IMR-90 (cell line): ENCODE measurements around the gene HIVEP3. TPM values are rescaled to one million over a fixed set of nuclear protein-coding genes. Genes with fewer than 3 reads are reported as not detected.

Experiments
- ATAC-seq: fragments of 200-7000 bp; cut with Tn5 transposase; 2 replicates; pipeline ENCODE4 v1.9.1; 2020; ENCODE audit warnings: low read depth, mild to moderate bottlenecking, moderate library complexity
- BruUV-seq: library from RNA; stranded (reverse); fragments of 400-500 nt; replicated peaks from 2 replicates; lab custom pipeline; 2021; lab: Mats Ljungman, UMichigan
- CTCF ChIA-PET: fragments of 300-600 bp; formaldehyde crosslinking; extraction: SDS; loops from one replicate; lab custom pipeline; 2021; ENCODE audit warnings: antibody characterized with exemption; lab: Yijun Ruan, JAX
- POLR2A ChIA-PET: fragments of 300-600 bp; sonication (Branson Sonifier 250); formaldehyde crosslinking; loops from one replicate; lab custom pipeline; 2022; ENCODE audit warnings: antibody characterized with exemption; ENCODE audit not compliant: unreplicated experiment; lab: Charles Lee
- DNase-seq: peaks from one replicate; pipeline ENCODE4 v3.0.0; 2013
- H2AFZ ChIP-seq: replicated peaks from 2 replicates; pipeline ENCODE3; 2013; ENCODE audit warnings: low read length, mild to moderate bottlenecking; ENCODE audit not compliant: poor library complexity
- H2AK5ac ChIP-seq: 2 replicates; pipeline ENCODE4 v1.6.1; 2013; ENCODE audit warnings: low read depth, low read length, inconsistent platforms
- H2AK9ac ChIP-seq: replicated peaks from 2 replicates; pipeline ENCODE3; 2013; ENCODE audit warnings: mild to moderate bottlenecking, low read depth, low read length, moderate library complexity; ENCODE audit not compliant: poor library complexity
- H2BK120ac ChIP-seq: 2 replicates; pipeline ENCODE4 v1.6.1; 2013; ENCODE audit warnings: low read depth, low read length, inconsistent platforms
- H2BK15ac ChIP-seq: 3 replicates; pipeline ENCODE4 v1.6.1; 2013; ENCODE audit warnings: low read depth, low read length, inconsistent platforms
- H2BK20ac ChIP-seq: 2 replicates; pipeline ENCODE4 v1.6.1; 2013; ENCODE audit warnings: low read depth, mild to moderate bottlenecking, inconsistent platforms, low read length, moderate library complexity
- H2BK5ac ChIP-seq: 2 replicates; pipeline ENCODE4 v1.6.1; 2013; ENCODE audit warnings: mild to moderate bottlenecking, low read depth, low read length, inconsistent platforms; ENCODE audit not compliant: poor library complexity, severe bottlenecking
- H3K14ac ChIP-seq: replicated peaks from 2 replicates; pipeline ENCODE4 v1.6.1; 2013; ENCODE audit warnings: low read depth, low read length, inconsistent platforms
- H3K18ac ChIP-seq: 2 replicates; pipeline ENCODE4 v1.6.1; 2013; ENCODE audit warnings: low read depth, low read length, control low read depth
- H3K23ac ChIP-seq: 2 replicates; pipeline ENCODE4 v1.6.1; 2013; ENCODE audit warnings: low read depth, low read length, inconsistent platforms
- H3K27ac ChIP-seq: 2 replicates; pipeline ENCODE4 v1.5.1; 2013; ENCODE audit warnings: mild to moderate bottlenecking, control low read depth, low read length; ENCODE audit not compliant: insufficient read depth
- H3K27me3 ChIP-seq: 2 replicates; pipeline ENCODE4 v1.6.1; 2013; ENCODE audit warnings: low read length; ENCODE audit not compliant: control insufficient read depth, insufficient read depth
- H3K36me3 ChIP-seq: 2 replicates; pipeline ENCODE4 v1.6.1; 2013; ENCODE audit warnings: low read length, mixed read lengths; ENCODE audit not compliant: control insufficient read depth, insufficient read depth
- H3K4ac ChIP-seq: 2 replicates; pipeline ENCODE4 v1.6.1; 2013; ENCODE audit warnings: low read depth, low read length, inconsistent platforms
- H3K4me1 ChIP-seq: 2 replicates; pipeline ENCODE4 v1.6.1; 2013; ENCODE audit warnings: low read length, mixed read lengths; ENCODE audit not compliant: control insufficient read depth, insufficient read depth
- H3K4me2 ChIP-seq: 2 replicates; pipeline ENCODE4 v1.6.1; 2013; ENCODE audit warnings: low read depth, mild to moderate bottlenecking, control low read depth, low read length, moderate library complexity
- H3K4me3 ChIP-seq: 2 replicates; pipeline ENCODE4 v1.5.1; 2013; ENCODE audit warnings: low read depth, mild to moderate bottlenecking, control low read depth, low read length, moderate library complexity; ENCODE audit not compliant: insufficient read depth
- H3K56ac ChIP-seq: 2 replicates; pipeline ENCODE4 v1.6.1; 2013; ENCODE audit warnings: low read length, inconsistent platforms; ENCODE audit not compliant: insufficient read depth; ENCODE audit errors: extremely low read depth
- H3K79me1 ChIP-seq, 2 experiments: 2 replicates each; pipeline ENCODE4 v1.6.1; 2013; ENCODE audit warnings: low read length in 2 of 2, inconsistent platforms in 1 of 2, low read depth in 1 of 2
- H3K9ac ChIP-seq: 2 replicates; pipeline ENCODE4 v1.6.1; 2013; ENCODE audit warnings: low read depth, low read length, control low read depth
- H3K9me1 ChIP-seq: 2 replicates; pipeline ENCODE4 v1.6.1; 2013; ENCODE audit warnings: low read length, inconsistent platforms; ENCODE audit not compliant: insufficient read depth
- H3K9me3 ChIP-seq: 2 replicates; pipeline ENCODE4 v1.6.1; 2013; ENCODE audit warnings: low read length; ENCODE audit not compliant: control insufficient read depth, insufficient read depth
- H4K20me1 ChIP-seq: 2 replicates; pipeline ENCODE4 v1.6.1; 2013; ENCODE audit warnings: low read length, inconsistent platforms; ENCODE audit not compliant: insufficient read depth
- H4K5ac ChIP-seq: 2 replicates; pipeline ENCODE4 v1.6.1; 2013; ENCODE audit warnings: mild to moderate bottlenecking, low read depth, low read length, control low read depth
- H4K8ac ChIP-seq, 2 experiments: 2 replicates each; pipeline ENCODE4 v1.6.1; 2013; ENCODE audit warnings: low read depth in 2 of 2, low read length in 2 of 2, control low read depth in 1 of 2, inconsistent platforms in 1 of 2
- H4K91ac ChIP-seq: 2 replicates; pipeline ENCODE4 v1.6.1; 2013; ENCODE audit warnings: low read depth, low read length, inconsistent platforms; ENCODE audit not compliant: insufficient read depth
- CEBPB ChIP-seq: IDR thresholded peaks from 2 replicates; pipeline ENCODE4 v1.6.1; 2012; ENCODE audit warnings: low read depth, low read length, improper control_type of control experiment
- MAFK ChIP-seq: IDR thresholded peaks from 2 replicates; pipeline ENCODE4 v1.6.1; 2012; ENCODE audit warnings: low read depth, low read length, improper control_type of control experiment
- WGBS, 2 experiments: methylation state at CpG; one replicate each; pipeline versions ENCODE4 v1.1.5 to v1.1.7; 2013; ENCODE audit warnings: missing lambda C conversion rate in 2 of 2; ENCODE audit not compliant: insufficient read length in 1 of 2; ENCODE audit errors: extremely low coverage in 2 of 2; 5-methylcytosine and 5-hydroxymethylcytosine counted together
- dilution Hi-C: fragments of 300-500 bp; cut with HindIII; formaldehyde crosslinking; loops from one replicate; pipeline ENCODE4 v1.14.3; 2018; ENCODE audit warnings: low sequenced_read_pairs; ENCODE audit not compliant: unreplicated experiment
- in situ Hi-C: fragments of 300-500 bp; cut with MboI; formaldehyde crosslinking; loops from 3 replicates; pipeline ENCODE4 v1.14.3; 2019; ENCODE audit warnings: low sequenced_read_pairs, inconsistent platforms, mixed read lengths
- intact Hi-C: fragments of 100-400 bp; cut with micrococcal nuclease; formaldehyde crosslinking; loops from 2 replicates; pipeline ENCODE4 v1.10.0; 2022
- polyA plus RNA-seq, 3 experiments: library from polyadenylated mRNA; depleted of rRNA; stranded (reverse); fragments of >200 nt; gene quantifications; 2 replicates each; pipeline ENCODE4 v1.2.3, GENCODE V29; 2012; ENCODE audit warnings: low replicate concordance in 1 of 3
- total RNA-seq: library from RNA; depleted of rRNA; stranded (reverse); fragments of >200 nt; gene quantifications from 2 replicates; pipeline ENCODE4 v1.2.3, GENCODE V29; 2012
- TF ChIP-seq, protein P1 (sequence below): fragments of 150-350 bp; IDR thresholded peaks from 2 replicates; pipeline ENCODE4 v1.6.1; 2017; ENCODE audit warnings: mild to moderate bottlenecking, antibody characterized with exemption, low read length, low read depth

The HIVEP3 gene
- total and polyA plus RNA-seq, 2 of the 4 experiments (the other 2 are of a cell fraction): 1.4 to 4.0 TPM

- H3K14ac ChIP-seq: no peak overlapping the region
- H3K36me3 ChIP-seq: no peaks in the 10 kb centered on the region
- peaks cover 5% of the 10 kb centered on the region for H4K20me1 ChIP-seq
- no peak overlapping the region for H2AK5ac ChIP-seq
- no peak overlapping the region for H4K91ac ChIP-seq
- H3K23ac ChIP-seq: no peak overlapping the region
- H2BK15ac ChIP-seq: no peak overlapping the region
- ATAC-seq (no peak), DNase-seq (no peak)
- H3K9ac ChIP-seq: no peak overlapping the region
- no peak for TF ChIP-seq MAFK
- TF ChIP-seq, protein P1, sequence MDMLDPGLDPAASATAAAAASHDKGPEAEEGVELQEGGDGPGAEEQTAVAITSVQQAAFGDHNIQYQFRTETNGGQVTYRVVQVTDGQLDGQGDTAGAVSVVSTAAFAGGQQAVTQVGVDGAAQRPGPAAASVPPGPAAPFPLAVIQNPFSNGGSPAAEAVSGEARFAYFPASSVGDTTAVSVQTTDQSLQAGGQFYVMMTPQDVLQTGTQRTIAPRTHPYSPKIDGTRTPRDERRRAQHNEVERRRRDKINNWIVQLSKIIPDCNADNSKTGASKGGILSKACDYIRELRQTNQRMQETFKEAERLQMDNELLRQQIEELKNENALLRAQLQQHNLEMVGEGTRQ: no peak
- TF ChIP-seq CEBPB: no peak
- CTCF ChIA-PET: no interaction called here
- H3K4me1 ChIP-seq: peaks cover 10% of the 10 kb centered on the region
- no peak overlapping the region for H3K4me3 ChIP-seq
- H4K8ac ChIP-seq: no peak overlapping the region
- H3K4me2 ChIP-seq: no peak overlapping the region
- H4K5ac ChIP-seq: no peak overlapping the region
- H2BK5ac ChIP-seq: no peak overlapping the region
- no peak overlapping the region for H3K4ac ChIP-seq
- H3K27ac ChIP-seq: no peak overlapping the region
- H3K79me1 ChIP-seq: no peaks in the 10 kb centered on the region
- no peak overlapping the region for H2BK20ac ChIP-seq
- no peak overlapping the region for H2AFZ ChIP-seq
- no peaks in the 10 kb centered on the region for H3K27me3 ChIP-seq
- in situ Hi-C loops: no loop called here
- H2AK9ac ChIP-seq: no peak overlapping the region
- no TSS peak for BruUV-seq
- H3K56ac ChIP-seq: no peak overlapping the region
- no peak overlapping the region for H3K18ac ChIP-seq
- POLR2A ChIA-PET: no interaction called here
- H2BK120ac ChIP-seq: no peak overlapping the region
- peaks cover 17% of the 10 kb centered on the region for H3K9me1 ChIP-seq
- dilution Hi-C loops: no loop called here
- WGBS, 2 experiments: 33% methylated on average over 1 of the region's 3 CpGs; no CpG with 5 or more reads in 1 of the 2 experiments
- no peaks in the 10 kb centered on the region for H3K9me3 ChIP-seq
- intact Hi-C loops: loop anchor here (10.0 kb wide), 1 partner anchor 335 kb away; no protein-coding TSS in a partner anchor
Observed at GRCh38 chr1:41809692-41810091, 109.0 kb downstream of the HIVEP3 start.
